Loucy (cell line): Measurements from ENCODE around the gene CYSLTR2.

Source experiments
- H2AFZ ChIP-seq: fragments of 200-600 bp; sonication (generic); 2 replicates; pipeline ENCODE4 v1.6.0; 2016; ENCODE audit warnings: antibody characterized with exemption, mild to moderate bottlenecking, low read length, moderate library complexity
- H3F3A ChIP-seq: fragments of 200-600 bp; 2 replicates; pipeline ENCODE4 v1.6.0; 2016; ENCODE audit warnings: antibody characterized with exemption, low read depth, mild to moderate bottlenecking
- H3K27me3 ChIP-seq: fragments of 200-600 bp; sonication (generic); 2 replicates; pipeline ENCODE4 v1.6.1; 2014; ENCODE audit warnings: low read length, mild to moderate bottlenecking; ENCODE audit not compliant: insufficient read depth, poor library complexity, severe bottlenecking
- H3K36me3 ChIP-seq: fragments of 200-600 bp; sonication (generic); 2 replicates; pipeline ENCODE4 v1.6.1; 2016; ENCODE audit warnings: low read length; ENCODE audit not compliant: insufficient read depth
- H3K4me1 ChIP-seq: fragments of 200-600 bp; sonication (generic); 2 replicates; pipeline ENCODE4 v1.5.1; 2014; ENCODE audit warnings: low read length, mild to moderate bottlenecking; ENCODE audit not compliant: insufficient read depth, poor library complexity, severe bottlenecking
- H3K4me2 ChIP-seq: fragments of 200-600 bp; sonication (generic); 2 replicates; pipeline ENCODE4 v1.6.0; 2014; ENCODE audit warnings: antibody characterized with exemption, low read length, low read depth, mild to moderate bottlenecking; ENCODE audit not compliant: poor library complexity, severe bottlenecking
- H3K4me3 ChIP-seq: fragments of 200-600 bp; sonication (generic); 2 replicates; pipeline ENCODE4 v1.5.1; 2014; ENCODE audit warnings: low read length, mild to moderate bottlenecking, mixed read lengths; ENCODE audit not compliant: poor library complexity, severe bottlenecking
- H3K79me2 ChIP-seq: fragments of 200-600 bp; sonication (generic); 2 replicates; pipeline ENCODE4 v1.6.1; 2014; ENCODE audit warnings: low read length; ENCODE audit not compliant: insufficient read depth
- H3K9ac ChIP-seq: fragments of 200-600 bp; sonication (generic); 2 replicates; pipeline ENCODE4 v1.6.0; 2014; ENCODE audit warnings: mild to moderate bottlenecking, low read depth, low read length, moderate library complexity; ENCODE audit not compliant: poor library complexity, severe bottlenecking
- H3K9me2 ChIP-seq: fragments of 200-600 bp; sonication (generic); replicated peaks from 2 replicates; pipeline ENCODE4 v1.6.1; 2016; ENCODE audit warnings: low read depth, low read length, mixed read lengths
- H3K9me3 ChIP-seq: fragments of 200-600 bp; sonication (generic); 2 replicates; pipeline ENCODE4 v1.6.1; 2014; ENCODE audit warnings: mild to moderate bottlenecking, antibody characterized with exemption, low read length, low read depth; ENCODE audit not compliant: insufficient read depth
- H4K20me1 ChIP-seq: fragments of 200-600 bp; sonication (generic); 2 replicates; pipeline ENCODE4 v1.6.0; 2014; ENCODE audit warnings: antibody characterized with exemption, low read length, mild to moderate bottlenecking; ENCODE audit not compliant: insufficient read depth, poor library complexity, severe bottlenecking
- EZH2phosphoT487 ChIP-seq: fragments of 200-600 bp; IDR thresholded peaks from 2 replicates; pipeline ENCODE4 v1.6.1; 2018; ENCODE audit warnings: antibody characterized with exemption, mild to moderate bottlenecking, moderate library complexity, borderline replicate concordance
- TF ChIP-seq, protein P1 (sequence below): fragments of 200-600 bp; sonication (generic); conservative IDR thresholded peaks from 2 replicates; pipeline ENCODE4 v1.5.1; 2014; ENCODE audit warnings: mild to moderate bottlenecking, antibody characterized with exemption, low read length

The CYSLTR2 gene

DNA sequence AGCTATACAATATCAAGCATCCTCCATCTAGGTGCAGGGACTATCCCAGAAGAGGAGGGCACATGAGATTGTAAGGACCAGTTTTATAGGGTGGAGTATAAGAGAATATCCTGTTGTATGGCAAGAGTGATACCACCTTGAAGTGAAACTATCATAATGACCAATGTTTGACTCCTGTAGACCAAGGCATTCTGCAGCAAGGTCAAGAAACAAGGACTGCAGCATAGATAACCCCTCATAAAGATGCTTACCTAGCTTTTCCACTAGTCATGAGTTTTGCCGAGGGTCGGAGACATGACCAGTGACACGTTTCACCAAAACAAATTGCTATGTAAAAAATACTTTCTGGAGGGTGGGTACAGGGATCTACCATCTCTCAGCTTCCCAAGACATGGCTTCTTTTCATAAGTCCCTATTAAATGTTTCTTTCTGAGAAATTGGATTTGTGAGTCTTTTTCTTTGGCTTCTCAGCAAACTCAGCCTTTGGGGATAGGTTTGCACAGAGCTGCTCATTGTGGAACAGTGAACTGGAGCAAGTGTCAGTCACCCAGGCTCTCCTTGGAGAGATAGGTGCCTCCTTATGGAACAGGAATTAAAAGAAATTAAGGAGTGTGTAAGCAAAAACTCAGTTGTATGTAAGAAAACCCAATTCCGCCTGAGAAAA is 28.2 kb upstream of the CYSLTR2 start:
- H3K4me3 ChIP-seq = no peak overlapping the region
- no peaks in the 10 kb centered on the region for H3K4me1 ChIP-seq
- no peaks in the 10 kb centered on the region for H3K79me2 ChIP-seq
- no peaks in the 10 kb centered on the region for H3K36me3 ChIP-seq
- no peak for TF ChIP-seq EZH2phosphoT487
- TF ChIP-seq, protein P1, sequence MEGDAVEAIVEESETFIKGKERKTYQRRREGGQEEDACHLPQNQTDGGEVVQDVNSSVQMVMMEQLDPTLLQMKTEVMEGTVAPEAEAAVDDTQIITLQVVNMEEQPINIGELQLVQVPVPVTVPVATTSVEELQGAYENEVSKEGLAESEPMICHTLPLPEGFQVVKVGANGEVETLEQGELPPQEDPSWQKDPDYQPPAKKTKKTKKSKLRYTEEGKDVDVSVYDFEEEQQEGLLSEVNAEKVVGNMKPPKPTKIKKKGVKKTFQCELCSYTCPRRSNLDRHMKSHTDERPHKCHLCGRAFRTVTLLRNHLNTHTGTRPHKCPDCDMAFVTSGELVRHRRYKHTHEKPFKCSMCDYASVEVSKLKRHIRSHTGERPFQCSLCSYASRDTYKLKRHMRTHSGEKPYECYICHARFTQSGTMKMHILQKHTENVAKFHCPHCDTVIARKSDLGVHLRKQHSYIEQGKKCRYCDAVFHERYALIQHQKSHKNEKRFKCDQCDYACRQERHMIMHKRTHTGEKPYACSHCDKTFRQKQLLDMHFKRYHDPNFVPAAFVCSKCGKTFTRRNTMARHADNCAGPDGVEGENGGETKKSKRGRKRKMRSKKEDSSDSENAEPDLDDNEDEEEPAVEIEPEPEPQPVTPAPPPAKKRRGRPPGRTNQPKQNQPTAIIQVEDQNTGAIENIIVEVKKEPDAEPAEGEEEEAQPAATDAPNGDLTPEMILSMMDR = no peak
- H3K9me2 ChIP-seq = no peaks in the 10 kb centered on the region
- no peaks in the 10 kb centered on the region; the same call in 1 of the 2 replicates for H3K9me3 ChIP-seq
- H3K9ac ChIP-seq = no peak overlapping the region
- no peaks in the 10 kb centered on the region for H3K27me3 ChIP-seq
- H3K4me2 ChIP-seq = no peak overlapping the region
- no peaks in the 10 kb centered on the region for H3F3A ChIP-seq
- no peak overlapping the region for H2AFZ ChIP-seq
- H4K20me1 ChIP-seq = no peaks in the 10 kb centered on the region

DNA sequence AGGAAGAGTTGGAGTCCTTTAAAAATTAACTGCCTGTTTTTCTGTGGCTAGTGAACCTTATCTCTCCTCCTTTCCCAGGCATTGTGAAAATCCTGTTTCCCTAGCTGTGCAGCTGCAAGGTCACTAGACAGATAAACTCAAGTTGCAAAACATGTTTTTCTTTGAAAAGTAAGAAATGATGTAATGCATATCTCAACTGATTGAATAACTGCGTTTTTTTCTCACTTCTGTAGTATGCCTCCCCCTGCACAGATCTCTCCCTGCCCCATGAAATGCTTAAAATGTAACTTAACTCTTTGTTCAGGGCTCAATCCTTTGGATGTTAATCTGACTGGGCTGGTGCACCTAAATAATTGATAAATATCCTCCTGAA is 27.7 kb upstream of the CYSLTR2 start:
- H3K4me1 ChIP-seq = no peaks in the 10 kb centered on the region
- no peaks in the 10 kb centered on the region for H3F3A ChIP-seq
- H3K9ac ChIP-seq = no peak overlapping the region
- no peaks in the 10 kb centered on the region; the same call in 1 of the 2 replicates for H3K9me3 ChIP-seq
- H3K9me2 ChIP-seq = no peaks in the 10 kb centered on the region
- H3K27me3 ChIP-seq = no peaks in the 10 kb centered on the region
- H3K36me3 ChIP-seq = no peaks in the 10 kb centered on the region
- TF ChIP-seq EZH2phosphoT487 = no peak
- TF ChIP-seq, protein P1 = no peak
- H3K79me2 ChIP-seq = no peaks in the 10 kb centered on the region
- no peak overlapping the region for H3K4me3 ChIP-seq
- H2AFZ ChIP-seq = no peak overlapping the region
- H3K4me2 ChIP-seq = no peak overlapping the region
- no peaks in the 10 kb centered on the region for H4K20me1 ChIP-seq

DNA sequence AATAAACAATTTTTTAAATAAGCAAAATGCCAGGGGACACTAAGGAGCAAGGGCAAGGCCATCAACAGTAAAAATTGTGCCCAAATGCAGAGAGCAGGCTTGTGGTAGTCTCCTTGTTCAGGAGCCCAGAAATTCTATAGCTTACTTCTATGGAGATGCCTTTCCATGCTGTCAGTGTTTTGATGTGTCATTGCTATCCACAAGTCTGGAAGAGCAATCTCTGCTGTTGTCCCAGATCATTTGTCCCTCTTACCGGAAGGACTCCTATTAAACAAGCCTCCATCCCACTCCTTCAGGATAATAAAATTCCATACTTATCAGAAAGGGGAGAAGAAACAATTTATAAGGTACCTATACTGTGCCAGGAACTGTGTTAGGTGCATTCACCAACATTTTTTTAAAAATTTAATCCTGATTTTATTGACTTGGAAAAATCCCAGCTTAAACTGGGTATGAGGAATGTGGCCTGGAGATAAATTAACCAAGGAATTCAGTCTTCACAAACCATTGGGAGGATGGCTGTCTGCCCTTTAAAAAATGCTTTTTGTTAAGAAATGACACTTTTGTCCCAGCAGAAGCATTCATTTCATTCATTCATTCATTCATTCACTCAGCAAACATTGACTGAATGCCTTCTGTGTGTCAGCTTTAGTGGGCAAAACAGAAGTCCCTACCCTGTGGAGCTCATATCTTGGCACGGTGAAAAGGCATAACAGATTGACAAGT is 26.8 kb upstream of the CYSLTR2 start:
- Histone ChIP-seq H3K9me3 (no peaks in the 10 kb centered on the region; the same call in 1 of the 2 replicates), H3K79me2 (no peaks in the 10 kb centered on the region), H3F3A (no peaks in the 10 kb centered on the region), H4K20me1 (no peaks in the 10 kb centered on the region), H2AFZ (no peak overlapping the region), H3K36me3 (no peaks in the 10 kb centered on the region), H3K4me3 (no peak overlapping the region), H3K27me3 (no peaks in the 10 kb centered on the region), H3K9ac (no peak overlapping the region), H3K4me2 (no peak overlapping the region), H3K9me2 (no peaks in the 10 kb centered on the region), H3K4me1 (no peaks in the 10 kb centered on the region)
- TF ChIP-seq, protein P1 = no peak
- no peak for TF ChIP-seq EZH2phosphoT487
